GM21381 (cell line): Measurements from ENCODE around the gene ZNF438.

Experiments
- ATAC-seq: cut with Tn5 transposase; IDR thresholded peaks from one replicate; pipeline ENCODE4 v1.9.1; 2021; ENCODE audit warnings: mild to moderate bottlenecking, moderate library complexity; ENCODE audit not compliant: unreplicated experiment

The ZNF438 gene

DNA sequence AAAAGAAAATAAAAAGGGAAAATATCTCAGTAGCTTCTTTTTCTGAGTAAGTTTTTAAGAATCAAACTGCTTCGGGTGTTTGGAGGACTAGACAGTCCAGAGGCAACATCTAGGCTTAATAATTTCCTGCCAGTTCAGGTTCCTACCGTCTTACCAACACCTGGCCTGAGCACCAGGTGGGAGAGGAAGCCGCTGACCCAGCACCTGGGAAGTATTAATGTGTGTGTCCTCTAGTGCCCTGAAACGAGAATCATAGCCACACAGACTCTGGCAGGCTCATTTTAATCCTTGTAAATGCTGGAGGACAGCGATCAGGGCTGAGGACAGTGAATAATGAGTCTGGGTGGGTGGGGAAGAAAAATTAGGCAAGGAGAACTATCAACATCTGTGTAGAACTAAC lies 137.4 kb downstream of the ZNF438 start:
- ATAC-seq: no peak

- ATAC-seq: no peak
These were observed 138.5 kb downstream of the ZNF438 start for GRCh38 chr10:30893208-30893607.

GRCh38 chr10:30887839-30888238 lies 143.8 kb downstream of the ZNF438 start:
- no peak for ATAC-seq

DNA sequence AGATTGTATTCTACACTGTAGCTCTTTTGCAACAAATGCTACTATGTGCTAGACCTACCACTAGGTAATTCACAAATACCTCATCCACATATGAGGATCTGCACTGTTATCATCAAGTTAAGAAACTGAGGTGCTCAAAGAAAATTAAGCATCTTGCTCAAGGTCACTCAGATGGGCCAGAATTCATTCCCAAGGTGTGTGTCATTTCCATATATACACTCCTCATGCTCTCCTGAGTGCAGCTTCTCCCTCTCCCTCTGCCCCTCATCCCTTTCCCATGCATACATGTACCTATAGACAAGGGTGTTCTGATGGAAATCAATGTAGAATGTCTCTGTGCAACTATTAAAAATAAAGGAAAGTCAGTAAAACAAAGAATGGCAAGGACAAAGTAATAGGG lies 146.2 kb downstream of the ZNF438 start:
- no peak for ATAC-seq

- no peak for ATAC-seq
These were observed 147.9 kb downstream of the ZNF438 start for GRCh38 chr10:30883751-30884150.

DNA sequence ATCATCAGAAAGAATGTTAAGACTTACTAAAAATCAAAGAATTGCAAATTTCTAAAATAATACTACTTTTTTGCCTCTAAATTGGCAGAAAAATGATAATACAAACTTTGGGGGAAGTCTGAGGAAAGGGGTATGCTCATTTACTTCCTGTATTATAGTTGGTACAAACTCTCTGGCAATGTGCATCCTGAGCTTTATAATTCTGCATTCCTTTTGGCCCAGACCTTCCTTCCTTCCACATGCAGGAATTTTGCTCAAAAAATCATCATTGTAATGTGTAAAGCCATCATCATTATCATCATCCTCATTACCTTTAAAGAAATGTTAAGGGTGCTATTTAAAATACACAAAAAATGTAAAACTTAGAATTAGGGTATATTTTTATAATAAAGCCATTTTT lies 148.5 kb downstream of the ZNF438 start:
- ATAC-seq: no peak

GRCh38 chr10:30882281-30882680 lies 149.4 kb downstream of the ZNF438 start:
- ATAC-seq: no peak

GRCh38 chr10:30878920-30879319 lies 152.7 kb downstream of the ZNF438 start:
- ATAC-seq: no peak

DNA sequence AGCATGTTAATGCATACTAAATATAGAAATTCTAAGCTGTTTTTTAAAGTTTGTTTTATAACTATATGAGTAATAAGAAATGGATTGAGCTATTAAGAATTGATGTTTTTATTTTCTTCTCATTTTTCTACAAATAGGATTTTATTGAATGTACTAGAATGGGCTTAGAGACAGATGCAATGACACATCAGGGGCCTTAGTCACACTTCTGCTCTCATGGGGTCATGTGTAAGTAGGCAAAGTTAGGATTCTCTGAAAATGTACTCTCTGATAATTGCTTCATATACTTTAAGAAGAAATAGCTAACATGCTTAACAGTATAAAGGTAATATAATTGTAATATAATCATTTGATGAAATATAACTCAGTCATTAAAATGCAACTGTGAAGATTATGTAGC lies 154.6 kb downstream of the ZNF438 start:
- ATAC-seq: no peak

GRCh38 chr10:30873411-30873810 lies 158.3 kb downstream of the ZNF438 start:
- ATAC-seq: no peak

- ATAC-seq: no peak
These were observed 160.8 kb downstream of the ZNF438 start for GRCh38 chr10:30870896-30871295.

- no peak for ATAC-seq
These were observed 162.1 kb downstream of the ZNF438 start for GRCh38 chr10:30869566-30869965.

DNA sequence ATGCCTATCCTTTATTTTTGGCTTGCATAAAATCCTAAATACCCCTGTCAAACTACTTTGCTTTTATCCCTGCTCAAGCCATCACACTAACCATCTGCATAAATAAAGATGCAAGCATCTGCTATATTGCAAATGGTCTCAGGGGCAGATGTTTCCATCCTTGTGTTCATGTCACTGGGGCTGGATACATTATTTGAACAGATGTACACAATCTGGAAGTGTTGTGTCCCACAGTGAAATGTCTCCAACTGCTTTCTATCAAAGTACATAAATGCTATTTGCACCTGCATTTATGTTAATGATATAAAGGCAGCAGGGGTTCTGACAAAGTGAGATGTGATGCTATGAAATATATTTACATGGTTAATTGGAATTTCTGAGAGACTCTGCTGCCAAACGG lies 163.1 kb downstream of the ZNF438 start:
- ATAC-seq: no peak

DNA sequence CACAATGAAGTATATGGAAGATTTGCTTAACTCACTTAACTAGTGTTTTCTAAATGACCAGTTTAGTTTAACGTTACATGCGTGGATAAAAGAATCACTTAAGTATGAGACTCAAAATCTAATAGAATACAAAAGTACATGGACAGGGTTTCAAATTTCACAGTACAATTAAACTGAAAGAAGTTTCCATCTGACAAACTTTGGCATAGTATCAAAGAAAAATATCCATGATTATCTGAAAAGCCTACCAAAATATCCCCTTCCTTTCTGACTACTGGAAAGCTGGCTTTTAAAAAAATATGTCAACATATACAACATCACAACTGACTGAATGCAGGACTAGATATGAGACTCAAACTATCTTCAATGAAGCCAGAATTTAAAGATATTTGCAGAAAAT lies 164.8 kb downstream of the ZNF438 start:
- ATAC-seq: no peak

DNA sequence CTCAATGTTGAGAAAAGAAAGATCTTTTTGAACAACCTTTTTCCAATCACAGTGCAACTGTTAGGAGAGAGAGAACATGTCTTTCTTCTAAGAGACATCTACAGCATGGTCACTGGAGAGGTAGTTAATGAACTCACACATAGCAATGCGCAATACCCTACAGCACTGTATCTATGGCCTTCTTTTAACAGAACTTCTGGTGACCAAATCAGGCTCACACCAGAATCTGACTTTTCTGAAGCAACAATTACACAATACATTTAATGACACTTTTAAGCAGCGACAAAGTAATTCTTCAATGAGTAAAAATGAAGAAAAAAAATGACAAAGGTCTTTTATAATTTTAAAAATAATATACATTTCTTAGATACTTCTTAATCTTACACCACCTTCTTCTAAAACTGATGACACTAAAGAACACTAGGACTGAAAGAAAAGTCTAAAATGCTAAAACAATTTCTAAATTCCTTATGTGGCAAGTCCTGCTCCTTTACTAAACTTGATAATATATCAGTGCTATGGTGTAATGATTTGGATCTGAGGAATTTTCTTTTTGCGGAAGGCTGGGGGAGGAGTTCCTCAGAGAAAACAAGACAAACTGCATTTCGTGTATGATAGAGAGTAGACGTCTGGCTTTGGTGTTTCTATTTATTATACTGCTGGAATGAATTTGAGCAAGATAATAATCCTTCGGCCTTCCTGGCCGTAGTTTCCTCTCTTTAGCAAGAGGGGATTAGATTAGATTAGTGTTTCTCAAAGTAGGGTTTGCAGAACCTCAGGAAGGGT lies 166.3 kb downstream of the ZNF438 start:
- ATAC-seq: no peak

- no peak for ATAC-seq
These were observed 168.0 kb downstream of the ZNF438 start for GRCh38 chr10:30863516-30864210.

- ATAC-seq: no peak
These were observed 169.2 kb downstream of the ZNF438 start for GRCh38 chr10:30862486-30862885.

DNA sequence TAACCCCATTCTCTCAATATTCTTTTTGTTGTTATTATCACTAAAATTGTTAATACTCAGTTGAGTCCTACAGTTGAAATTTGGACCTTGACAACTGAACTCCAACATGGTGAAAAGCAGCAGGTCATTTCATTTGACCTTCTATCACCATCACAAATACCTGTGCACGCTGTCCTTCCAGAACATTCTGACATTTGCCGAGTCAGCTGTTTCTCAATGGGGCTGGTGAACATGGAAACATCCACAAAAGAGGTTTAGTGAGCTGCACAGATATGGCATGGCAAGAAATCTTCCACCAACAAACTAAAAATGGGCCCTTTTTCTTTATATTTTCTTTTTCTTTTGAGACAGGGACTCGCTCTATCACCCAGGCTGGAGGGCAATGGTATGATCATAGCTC lies 169.7 kb downstream of the ZNF438 start:
- ATAC-seq: no peak

- ATAC-seq: no peak
These were observed 170.4 kb downstream of the ZNF438 start for GRCh38 chr10:30861221-30861620.

- ATAC-seq: no peak
These were observed 173.2 kb downstream of the ZNF438 start for GRCh38 chr10:30858499-30858898.

- ATAC-seq: no peak
These were observed 173.9 kb downstream of the ZNF438 start for GRCh38 chr10:30857803-30858202.

GRCh38 chr10:30855131-30855530 lies 176.5 kb downstream of the ZNF438 start:
- ATAC-seq: no peak

GRCh38 chr10:30854656-30855055 lies 177.0 kb downstream of the ZNF438 start:
- no peak for ATAC-seq
